ENCODE measurements around the gene URB1.

DNA sequence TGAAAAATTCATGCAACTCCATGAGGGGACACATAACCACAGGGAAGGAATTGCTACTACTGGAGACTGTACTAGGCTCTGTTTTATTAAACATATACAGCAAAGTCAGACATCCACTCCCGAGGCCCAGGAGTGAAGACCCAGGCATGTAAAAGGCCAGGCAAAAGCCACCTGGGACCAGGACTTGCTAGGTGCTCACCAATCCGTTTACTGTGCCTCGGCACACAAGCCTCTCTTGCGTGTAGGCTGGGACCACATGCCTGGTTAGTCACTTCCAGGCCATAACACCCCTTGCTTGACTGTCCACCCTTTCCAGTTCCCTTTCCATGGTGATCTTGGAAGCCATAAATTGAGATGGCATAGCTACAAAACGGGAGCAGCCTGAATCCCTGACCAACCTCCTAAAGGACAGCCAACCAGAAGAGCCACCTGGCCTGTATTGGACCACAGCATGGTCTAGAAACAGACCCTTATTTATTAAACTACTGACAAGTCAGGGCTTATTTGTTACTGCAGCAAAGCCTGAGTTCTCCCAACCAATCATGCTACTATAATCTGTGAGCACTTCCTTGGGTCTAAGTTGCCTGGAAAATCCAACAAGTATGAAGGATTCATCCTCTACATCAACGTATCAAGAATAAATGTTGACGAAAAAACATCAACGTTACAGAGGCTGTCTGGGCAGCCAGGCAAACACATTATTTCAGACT, 39.7 kb downstream of the URB1 start:
- TF ChIP-seq TAF1 (IDR thresholded peaks at IDR 0.05; ENCODE audit: borderline replicate concordance, insufficient read depth, low read length) (no peak), SIN3A (IDR thresholded peaks at IDR 0.05; ENCODE audit: borderline replicate concordance, insufficient read depth, low read length) (no peak), POLR2AphosphoS5 (IDR thresholded peaks at IDR 0.05; ENCODE audit: low read depth, low read length) (no peak), FOXP2 (optimal IDR thresholded peaks at IDR 0.05; ENCODE audit: borderline replicate concordance, extremely low read depth, extremely low read length, insufficient read depth) (no peak)
- TF ChIP-seq, protein P1, sequence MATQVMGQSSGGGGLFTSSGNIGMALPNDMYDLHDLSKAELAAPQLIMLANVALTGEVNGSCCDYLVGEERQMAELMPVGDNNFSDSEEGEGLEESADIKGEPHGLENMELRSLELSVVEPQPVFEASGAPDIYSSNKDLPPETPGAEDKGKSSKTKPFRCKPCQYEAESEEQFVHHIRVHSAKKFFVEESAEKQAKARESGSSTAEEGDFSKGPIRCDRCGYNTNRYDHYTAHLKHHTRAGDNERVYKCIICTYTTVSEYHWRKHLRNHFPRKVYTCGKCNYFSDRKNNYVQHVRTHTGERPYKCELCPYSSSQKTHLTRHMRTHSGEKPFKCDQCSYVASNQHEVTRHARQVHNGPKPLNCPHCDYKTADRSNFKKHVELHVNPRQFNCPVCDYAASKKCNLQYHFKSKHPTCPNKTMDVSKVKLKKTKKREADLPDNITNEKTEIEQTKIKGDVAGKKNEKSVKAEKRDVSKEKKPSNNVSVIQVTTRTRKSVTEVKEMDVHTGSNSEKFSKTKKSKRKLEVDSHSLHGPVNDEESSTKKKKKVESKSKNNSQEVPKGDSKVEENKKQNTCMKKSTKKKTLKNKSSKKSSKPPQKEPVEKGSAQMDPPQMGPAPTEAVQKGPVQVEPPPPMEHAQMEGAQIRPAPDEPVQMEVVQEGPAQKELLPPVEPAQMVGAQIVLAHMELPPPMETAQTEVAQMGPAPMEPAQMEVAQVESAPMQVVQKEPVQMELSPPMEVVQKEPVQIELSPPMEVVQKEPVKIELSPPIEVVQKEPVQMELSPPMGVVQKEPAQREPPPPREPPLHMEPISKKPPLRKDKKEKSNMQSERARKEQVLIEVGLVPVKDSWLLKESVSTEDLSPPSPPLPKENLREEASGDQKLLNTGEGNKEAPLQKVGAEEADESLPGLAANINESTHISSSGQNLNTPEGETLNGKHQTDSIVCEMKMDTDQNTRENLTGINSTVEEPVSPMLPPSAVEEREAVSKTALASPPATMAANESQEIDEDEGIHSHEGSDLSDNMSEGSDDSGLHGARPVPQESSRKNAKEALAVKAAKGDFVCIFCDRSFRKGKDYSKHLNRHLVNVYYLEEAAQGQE (IDR thresholded peaks at IDR 0.05; ENCODE audit: insufficient read depth in 1 of 2, low read depth in 2 of 2, low read length in 2 of 2): no peak
